Endothelial cell of umbilical vein (primary cell): Measurements from ENCODE around the gene ZNF74. TPM values are rescaled to one million over a fixed set of nuclear protein-coding genes. Genes with fewer than 3 reads are reported as not detected.

Experiments used
- BruUV-seq: library from RNA; stranded (reverse); fragments of 400-500 nt; replicated peaks from 2 replicates; lab custom pipeline; 2021; lab: Mats Ljungman, UMichigan
- CTCF ChIA-PET: fragments of 300-600, 350-600 bp; sonication (Branson Sonifier 250); formaldehyde crosslinking; loops from one replicate; lab custom pipeline; 2021; ENCODE audit warnings: antibody characterized with exemption, inconsistent platforms; lab: Charles Lee
- POLR2A ChIA-PET: fragments of 300-600, 350-600 bp; sonication (Branson Sonifier 250); formaldehyde crosslinking; loops from one replicate; lab custom pipeline; 2021; ENCODE audit warnings: antibody characterized with exemption, inconsistent platforms; lab: Charles Lee
- DNase-seq: peaks from one replicate; pipeline ENCODE4 v3.0.0-alpha.2; 2011; ENCODE audit warnings: low read depth, low spot score
- FAIRE-seq: peaks from 2 replicates; lab custom pipeline; 2011; peaks lifted over from hg19 to GRCh38; lab: Jason Lieb, UNC
- H2AFZ ChIP-seq: 2 replicates; pipeline ENCODE4 v1.6.0; 2012; ENCODE audit warnings: low read depth, low read length, control low read depth, inconsistent platforms
- H3K27ac ChIP-seq: 2 replicates; pipeline ENCODE4 v1.5.1; 2011; ENCODE audit warnings: low read depth, mild to moderate bottlenecking, control low read depth, low read length, moderate library complexity; ENCODE audit not compliant: insufficient read depth
- H3K27me3 ChIP-seq, 2 experiments: 2 replicates each; pipeline versions ENCODE4 v1.6.0 to v1.6.1; 2011; ENCODE audit warnings: low read length in 2 of 2, mixed read lengths in 1 of 2; ENCODE audit not compliant: control insufficient read depth in 2 of 2, insufficient read depth in 2 of 2
- H3K36me3 ChIP-seq, 2 experiments: 2 replicates in 1 of 2; 3 replicates in 1 of 2; pipeline ENCODE4 v1.5.1; 2011; ENCODE audit warnings: low read length in 2 of 2, mild to moderate bottlenecking in 1 of 2, moderate library complexity in 1 of 2; ENCODE audit not compliant: control insufficient read depth in 2 of 2, insufficient read depth in 2 of 2; ENCODE audit errors: extremely low read depth in 1 of 2
- H3K4me1 ChIP-seq: 3 replicates; pipeline ENCODE4 v1.5.1; 2011; ENCODE audit warnings: mild to moderate bottlenecking, low read length; ENCODE audit not compliant: control insufficient read depth, insufficient read depth; ENCODE audit errors: extremely low read depth
- H3K4me2 ChIP-seq: 2 replicates; pipeline ENCODE4 v1.6.1; 2011; ENCODE audit warnings: low read length, control low read depth, mixed read lengths; ENCODE audit not compliant: insufficient read depth
- H3K4me3 ChIP-seq, 3 experiments: fragments of 200-600 bp in 1 of 3; sonication (generic), shearing (Covaris generic) in 1 of 3; replicated peaks in 1 of 3; 2 replicates each; pipeline ENCODE4 v1.5.1; 2011 to 2016; ENCODE audit warnings: control low read depth in 3 of 3, low read length in 3 of 3, mild to moderate bottlenecking in 2 of 3, inconsistent platforms in 1 of 3, low read depth in 1 of 3, moderate library complexity in 1 of 3; ENCODE audit not compliant: insufficient read depth in 1 of 3
- H3K79me2 ChIP-seq: 2 replicates; pipeline ENCODE4 v1.6.0; 2012; ENCODE audit warnings: low read length, inconsistent platforms; ENCODE audit not compliant: control insufficient read depth, insufficient read depth
- H3K9ac ChIP-seq: replicated peaks from 2 replicates; pipeline ENCODE3; 2011; ENCODE audit warnings: low read length, control low read depth; ENCODE audit not compliant: insufficient read depth; ENCODE audit errors: extremely low read depth
- H3K9me1 ChIP-seq: replicated peaks from 3 replicates; pipeline ENCODE4 v1.6.0; 2011; ENCODE audit warnings: mild to moderate bottlenecking, low read length; ENCODE audit not compliant: control insufficient read depth, insufficient read depth; ENCODE audit errors: extremely low read depth
- H3K9me3 ChIP-seq: replicated peaks from 2 replicates; pipeline ENCODE4 v1.5.1; 2012; ENCODE audit warnings: low read length, inconsistent platforms; ENCODE audit not compliant: control insufficient read depth, insufficient read depth
- H4K20me1 ChIP-seq: replicated peaks from 2 replicates; pipeline ENCODE3; 2011; ENCODE audit warnings: mild to moderate bottlenecking, low read length; ENCODE audit not compliant: control insufficient read depth, insufficient read depth; ENCODE audit errors: extremely low read depth
- CTCF ChIP-seq, 2 donors: IDR thresholded peaks; 1 replicate in 1 of 2; 2 replicates in 1 of 2; pipeline ENCODE4 v1.5.1; 2011; ENCODE audit warnings: low read length in 2 of 2, mild to moderate bottlenecking in 2 of 2, moderate library complexity in 2 of 2, control low read depth in 1 of 2, inconsistent platforms in 1 of 2, low read depth in 1 of 2; ENCODE audit not compliant: insufficient read depth in 1 of 2; ENCODE audit errors: extremely low read depth in 1 of 2
- EZH2 ChIP-seq: IDR thresholded peaks from 2 replicates; pipeline ENCODE4 v1.6.1; 2012; ENCODE audit warnings: borderline replicate concordance, low read depth, mild to moderate bottlenecking, moderate library complexity, low read length, inconsistent platforms; ENCODE audit not compliant: severe bottlenecking
- FOS ChIP-seq: IDR thresholded peaks from 2 replicates; pipeline ENCODE4 v1.6.1; 2011; ENCODE audit warnings: mild to moderate bottlenecking, low read length, moderate library complexity, borderline replicate concordance; ENCODE audit not compliant: insufficient read depth
- GATA2 ChIP-seq: IDR thresholded peaks from 2 replicates; pipeline ENCODE4 v1.7.0; 2011; ENCODE audit warnings: low read depth, mild to moderate bottlenecking, moderate library complexity, mixed read lengths, low read length; ENCODE audit not compliant: insufficient read length, insufficient read depth
- JUN ChIP-seq: IDR thresholded peaks from 2 replicates; pipeline ENCODE4 v1.6.1; 2011; ENCODE audit warnings: borderline replicate concordance, low read depth; ENCODE audit not compliant: insufficient read length, insufficient read depth
- MAX ChIP-seq: IDR thresholded peaks from 2 replicates; pipeline ENCODE4 v1.6.1; 2011; ENCODE audit not compliant: insufficient read depth, insufficient read length
- MYC ChIP-seq: IDR thresholded peaks from one replicate; pipeline ENCODE4 v1.6.1; 2011; ENCODE audit warnings: mild to moderate bottlenecking, low read depth, low read length
- POLR2A ChIP-seq: IDR thresholded peaks from 2 replicates; pipeline ENCODE4 v1.6.1; 2012; ENCODE audit warnings: low read depth, mild to moderate bottlenecking, control low read depth, low read length
- POLR2AphosphoS5 ChIP-seq: IDR thresholded peaks from 2 replicates; pipeline ENCODE4 v1.6.1; 2012; ENCODE audit warnings: low read depth, mild to moderate bottlenecking, control low read depth, low read length, moderate library complexity; ENCODE audit not compliant: insufficient read depth
- dilution Hi-C: fragments of 300-500 bp; cut with MboI; formaldehyde crosslinking; loops from one replicate; pipeline ENCODE4 v1.15.0; 2019; ENCODE audit warnings: low sequenced_read_pairs; ENCODE audit not compliant: extremely low pct_ligation_motif_present
- intact Hi-C: fragments of 100-400 bp; cut with micrococcal nuclease; formaldehyde crosslinking; loops from one replicate; pipeline ENCODE4 v1.10.0; 2022
- polyA plus RNA-seq, 4 experiments: library from polyadenylated mRNA; depleted of rRNA in 3 of 4; stranded (reverse) in 3 of 4; unstranded in 1 of 4; fragments of >200 nt; gene quantifications; 2 replicates each; pipeline versions ENCODE4 v1.2.1 to v1.2.3, GENCODE V29; 2011 to 2012; ENCODE audit warnings: missing spikeins in 1 of 4
- total RNA-seq: library from RNA; stranded (reverse); gene quantifications from 2 replicates; pipeline ENCODE4 v1.2.3, GENCODE V29; 2021

Gene ZNF74
- total and polyA plus RNA-seq, 2 donors (not counting 3 experiments of a cell fraction or from before 2014, with no cell fraction given), result 8.6 to 13.4 TPM

GRCh38 chr22:20429254-20430100 is 35.5 kb downstream of the ZNF74 start:
- CTCF ChIA-PET, result interaction anchor here (0.7 to 1.0 kb wide), 3 partner anchors 11 to 27 kb away, joined by 3 read pairs; no protein-coding TSS in a partner anchor
- dilution Hi-C loops, result no loop called here
- Histone ChIP-seq H3K4me3 (no peak overlapping the region), H3K27me3 (no peaks in the 10 kb centered on the region), H3K9ac (no peak overlapping the region), H3K36me3 (peaks cover 4 to 18% of the 10 kb centered on the region in 2 experiments), H3K9me1 (no peaks in the 10 kb centered on the region), H3K79me2 (no peaks in the 10 kb centered on the region), H3K9me3 (no peaks in the 10 kb centered on the region), H3K4me1 (peaks cover 4% of the 10 kb centered on the region), H2AFZ (no peak overlapping the region), H3K27ac (no peak overlapping the region), H4K20me1 (peaks cover 2% of the 10 kb centered on the region), H3K4me2 (no peak overlapping the region)
- FAIRE-seq (no peak), DNase-seq (no peak)
- BruUV-seq, result no TSS peak
- TF ChIP-seq JUN (no peak), FOS (no peak), POLR2AphosphoS5 (no peak), MAX (no peak), MYC (no peak), POLR2A (no peak), GATA2 (no peak), EZH2 (no peak), CTCF (IDR thresholded peaks at IDR 0.05; ENCODE audit: extremely low read depth in 1 of 2, insufficient read depth in 1 of 2, low read depth in 1 of 2, low read length in 2 of 2) (no peak)
- POLR2A ChIA-PET, result no interaction called here
- intact Hi-C loops, result no loop called here
